ENCODE data around the gene TENM3.
"Not testable (repeated sequence)": the region's sequence is repeated elsewhere in the genome, so short reads cannot be mapped to it uniquely, and the experiment has no call there.

Gene TENM3

DNA sequence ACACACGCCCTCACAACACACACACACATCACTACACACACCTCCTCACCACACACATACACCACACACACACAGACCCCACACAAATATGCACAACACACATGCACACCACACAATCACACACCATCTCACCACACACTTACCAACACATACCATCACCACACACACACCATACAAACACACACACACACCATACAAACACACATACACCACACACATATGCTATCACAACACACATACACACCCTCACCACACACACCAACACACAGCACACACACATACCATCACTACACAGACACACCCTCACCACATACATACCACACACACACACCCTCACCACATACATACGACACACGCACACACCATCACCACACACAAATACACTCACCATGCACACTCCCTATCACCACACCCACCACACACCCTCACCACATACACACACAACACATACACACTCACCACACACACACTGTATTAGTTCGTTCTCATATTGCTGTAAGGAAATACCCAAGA lies 567.0 kb downstream of the TENM3 start:
- no peak for DNase-seq (ENCODE audit: low spot score)

DNA sequence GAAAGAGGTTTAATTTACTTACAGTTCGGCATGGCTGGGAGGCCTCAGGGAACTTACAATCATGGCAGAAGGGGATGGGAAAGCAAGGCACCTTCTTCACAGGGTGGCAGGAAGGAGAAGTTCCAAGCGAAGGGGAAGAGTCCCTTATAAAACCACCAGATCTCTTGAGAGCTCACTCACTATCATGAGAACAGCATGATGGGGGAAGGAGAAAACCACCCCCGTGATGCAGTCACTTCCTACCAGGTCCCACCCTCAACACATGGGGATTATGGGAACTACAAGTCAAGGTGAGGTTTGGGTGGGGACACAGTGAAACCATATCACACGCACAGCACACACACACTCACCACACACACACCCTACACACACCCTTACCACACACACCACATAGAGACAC lies 569.7 kb downstream of the TENM3 start:
- no peak for DNase-seq (ENCODE audit: low spot score)

DNA sequence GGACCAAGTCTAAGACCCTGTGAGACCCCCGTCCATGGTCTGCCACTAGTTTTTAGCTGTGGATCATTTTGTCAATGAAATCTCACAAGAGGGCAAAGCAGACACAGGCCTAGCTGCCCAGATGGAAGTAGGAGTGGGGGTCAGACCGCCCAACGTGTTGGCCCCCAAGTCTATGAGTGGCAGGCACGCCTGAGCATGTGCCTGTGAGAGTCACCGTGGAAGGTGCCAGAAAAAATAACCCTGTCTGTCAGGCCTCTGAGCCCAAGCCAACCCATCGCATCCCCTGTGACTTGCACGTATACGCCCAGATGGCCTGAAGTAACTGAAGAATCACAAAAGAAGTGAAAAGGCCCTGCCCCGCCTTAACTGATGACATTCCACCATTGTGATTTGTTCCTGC lies 570.9 kb downstream of the TENM3 start:
- not testable (repeated sequence) for DNase-seq (ENCODE audit: low spot score)

DNA sequence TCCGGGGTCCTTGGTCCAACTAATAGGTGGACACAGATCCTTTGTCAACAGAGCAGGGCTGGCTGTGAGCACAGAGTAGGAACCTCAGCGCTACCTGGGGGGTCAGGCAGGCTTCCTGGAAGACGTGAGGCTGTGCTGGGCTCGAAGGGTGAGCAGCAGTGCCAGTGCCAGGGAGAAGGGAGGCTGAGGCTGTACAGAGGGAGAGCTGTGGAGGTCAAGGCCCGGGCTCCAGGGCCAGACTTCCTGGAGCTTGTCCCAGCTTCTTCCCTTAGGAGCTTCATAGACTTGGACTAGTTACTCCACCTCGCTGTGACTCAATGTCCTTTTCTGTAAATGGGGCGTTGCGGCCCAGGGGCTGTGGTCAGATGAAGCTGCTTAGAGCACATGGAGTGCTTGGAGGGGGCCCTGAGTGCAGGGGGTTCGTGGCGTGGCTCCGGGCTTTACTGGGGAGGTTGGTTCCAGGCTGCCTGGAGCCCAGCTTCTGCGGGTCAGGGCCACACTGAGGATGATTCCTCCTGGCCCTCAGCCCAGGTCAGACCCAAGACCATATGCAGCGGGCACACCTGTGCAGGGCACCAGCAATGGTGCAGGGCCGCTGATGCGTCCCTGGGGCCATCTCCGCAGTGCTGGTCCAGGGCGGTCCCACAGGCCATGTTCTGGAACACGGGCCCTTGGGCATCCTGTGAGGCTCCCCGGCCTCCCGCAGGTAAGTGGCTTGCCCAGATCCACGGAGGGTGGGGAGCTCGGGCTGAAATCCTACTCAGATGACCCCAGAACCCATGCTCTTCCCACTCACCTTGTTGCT lies 575.9 kb downstream of the TENM3 start:
- no peak for DNase-seq (ENCODE audit: low spot score)

DNA sequence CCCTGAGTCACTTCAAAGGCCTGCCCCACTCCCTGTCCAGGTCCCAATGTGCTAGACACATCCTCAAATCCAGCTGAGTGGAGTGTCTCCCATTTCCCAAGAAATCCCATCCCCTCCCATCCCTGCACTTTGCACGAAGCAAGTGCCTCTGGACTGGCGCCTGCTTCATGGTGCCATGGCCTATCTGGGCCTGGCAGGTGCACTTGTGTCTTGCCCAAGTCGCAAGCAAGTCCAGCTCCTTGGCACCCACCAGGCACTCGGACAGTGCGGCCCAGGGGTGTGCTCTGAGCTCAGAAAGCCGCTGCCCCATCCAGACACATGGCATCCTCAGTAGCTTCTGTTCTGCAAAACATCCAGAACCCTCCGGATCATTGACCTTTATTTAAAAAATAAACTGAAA lies 576.5 kb downstream of the TENM3 start:
- DNase-seq (ENCODE audit: low spot score) = no peak

DNA sequence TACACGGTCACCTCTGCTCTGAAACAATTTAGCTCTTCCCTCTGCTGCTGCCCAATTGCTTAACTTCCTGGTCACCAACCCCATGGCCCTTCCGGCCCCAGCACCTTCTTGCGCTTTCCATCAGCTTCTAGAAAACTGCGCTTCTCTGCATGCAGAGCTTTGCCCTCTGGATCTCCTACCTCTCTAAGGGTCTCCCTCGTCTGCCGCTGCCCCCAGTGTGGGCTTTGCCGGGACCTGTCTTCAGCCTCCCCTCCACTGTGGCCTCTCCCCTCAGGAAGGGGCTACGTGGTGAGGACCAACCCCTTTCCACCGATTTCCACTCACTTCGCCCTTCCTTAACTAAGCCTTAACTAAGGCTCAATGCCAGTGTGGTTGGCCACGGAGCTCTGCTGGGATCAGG lies 579.4 kb downstream of the TENM3 start:
- DNase-seq (ENCODE audit: low spot score) = no peak

DNA sequence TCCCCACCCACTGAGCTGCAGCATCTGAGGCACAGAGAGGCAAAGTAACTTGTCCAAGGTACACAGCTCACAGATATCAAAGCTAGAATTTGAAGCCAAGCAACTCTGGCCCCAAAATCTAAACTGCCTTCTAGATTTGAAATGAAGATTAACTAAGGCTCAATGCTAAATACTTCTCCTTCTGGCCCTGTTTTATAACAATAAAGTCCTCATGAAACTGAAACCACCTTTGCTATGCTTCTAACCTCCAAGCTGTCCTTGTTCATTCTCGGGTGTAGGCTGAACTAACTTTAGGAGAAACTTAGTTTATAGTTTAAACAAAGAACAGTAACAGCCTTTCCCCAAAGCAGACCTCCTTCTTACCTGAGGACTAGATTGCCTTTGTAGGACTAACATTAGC lies 580.4 kb downstream of the TENM3 start:
- no peak for DNase-seq (ENCODE audit: low spot score)

DNA sequence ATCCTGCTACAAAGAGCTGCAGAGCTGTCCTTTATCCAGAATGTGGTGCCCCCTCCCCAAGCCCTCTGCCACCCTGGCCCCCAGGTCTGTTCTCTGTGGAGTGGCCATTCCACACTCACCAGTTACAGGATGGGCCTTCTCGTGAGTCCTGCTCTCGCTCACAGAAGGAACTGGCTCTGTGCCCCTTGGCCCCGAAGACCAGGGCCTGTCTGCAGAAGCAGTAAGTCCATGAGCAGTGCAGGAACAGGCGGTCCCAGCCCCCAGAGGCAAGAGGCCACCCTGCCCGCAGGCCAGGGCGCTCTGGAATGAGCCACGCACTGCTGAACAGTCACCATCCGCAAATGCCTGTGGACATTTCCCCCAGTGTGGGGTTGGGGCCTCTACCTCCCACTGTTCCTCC lies 581.8 kb downstream of the TENM3 start:
- DNase-seq (ENCODE audit: low spot score) = no peak

DNA sequence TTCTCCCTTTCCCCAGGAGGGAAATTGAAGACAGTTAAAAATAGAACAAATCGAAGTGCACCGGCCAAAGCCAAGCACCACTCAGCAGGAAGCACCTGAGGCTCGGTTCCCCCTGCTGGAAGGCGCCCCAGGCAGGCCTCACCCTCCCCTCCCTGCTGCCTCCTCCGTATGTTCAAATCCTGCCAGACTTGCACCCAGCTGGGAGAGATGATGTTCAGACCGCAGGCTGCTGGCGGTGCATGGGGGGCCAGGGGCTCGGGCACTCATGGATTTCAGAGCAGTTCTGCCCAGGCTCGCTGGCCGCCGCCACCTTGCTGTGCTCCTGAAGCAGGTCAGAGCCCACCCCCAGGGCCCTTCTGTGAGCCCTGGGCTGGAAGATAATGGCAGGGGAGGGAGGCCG lies 582.6 kb downstream of the TENM3 start:
- DNase-seq (ENCODE audit: low spot score) = no peak

DNA sequence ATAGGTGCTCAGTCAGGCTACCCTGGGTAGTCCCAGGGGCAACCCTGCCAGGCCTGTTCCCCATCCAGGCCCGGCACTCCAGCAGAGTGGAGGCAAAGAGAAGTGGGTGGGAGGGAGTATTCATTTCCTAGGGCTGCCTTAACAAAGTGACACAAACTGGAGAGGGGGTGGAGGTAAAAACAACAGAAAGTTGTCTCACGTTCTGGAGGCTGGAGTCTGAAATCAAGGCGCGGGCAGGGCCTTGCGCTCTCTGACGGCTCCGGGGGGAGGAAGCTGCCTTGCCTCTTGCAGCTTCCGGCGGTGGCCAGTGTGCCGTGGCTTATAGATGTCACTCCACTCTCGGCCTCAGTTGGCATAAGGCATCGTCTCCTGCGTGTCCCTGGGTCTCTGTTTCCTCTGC lies 583.2 kb downstream of the TENM3 start:
- no peak for DNase-seq (ENCODE audit: low spot score)

DNA sequence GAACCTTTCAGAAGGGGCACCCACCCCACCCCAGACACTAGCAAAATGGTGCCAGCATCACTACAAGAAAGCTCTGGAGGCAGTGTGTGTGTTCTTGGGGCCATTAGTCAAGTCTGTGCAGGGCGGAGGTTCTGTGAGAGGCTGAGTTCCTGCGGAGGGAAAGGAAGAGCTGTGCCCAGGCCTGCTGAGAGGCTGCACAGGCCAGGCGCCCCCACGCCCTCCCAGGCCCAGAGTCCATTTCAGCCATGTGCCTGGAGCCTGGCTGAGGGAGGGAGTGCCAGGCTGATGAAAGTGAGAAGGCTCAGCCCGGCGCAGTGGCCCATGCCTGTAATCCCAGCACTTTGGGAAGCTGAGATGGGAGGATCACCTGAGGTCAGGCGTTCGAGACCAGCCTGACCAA lies 584.0 kb downstream of the TENM3 start:
- no peak for DNase-seq (ENCODE audit: low spot score)

DNA sequence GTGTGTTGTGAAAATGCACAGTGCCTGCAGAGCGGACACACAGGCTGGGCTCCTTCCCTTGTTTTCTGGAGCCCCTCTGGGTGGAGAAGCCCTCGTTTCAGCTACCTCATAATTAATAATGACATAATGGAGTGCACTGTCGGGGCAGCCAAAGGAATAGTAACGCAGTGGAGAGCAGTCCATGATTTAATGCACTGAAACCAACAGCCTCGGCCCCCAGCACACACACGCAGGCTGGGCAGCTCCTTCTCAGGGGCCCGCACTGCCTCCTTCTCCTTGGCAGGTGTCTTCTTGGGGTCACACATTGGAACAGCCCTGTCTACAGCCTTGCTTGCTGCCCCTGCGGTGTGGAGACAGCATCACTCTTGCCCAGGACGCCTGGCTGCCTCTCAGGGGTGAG lies 584.8 kb downstream of the TENM3 start:
- DNase-seq (ENCODE audit: low spot score) = no peak

DNA sequence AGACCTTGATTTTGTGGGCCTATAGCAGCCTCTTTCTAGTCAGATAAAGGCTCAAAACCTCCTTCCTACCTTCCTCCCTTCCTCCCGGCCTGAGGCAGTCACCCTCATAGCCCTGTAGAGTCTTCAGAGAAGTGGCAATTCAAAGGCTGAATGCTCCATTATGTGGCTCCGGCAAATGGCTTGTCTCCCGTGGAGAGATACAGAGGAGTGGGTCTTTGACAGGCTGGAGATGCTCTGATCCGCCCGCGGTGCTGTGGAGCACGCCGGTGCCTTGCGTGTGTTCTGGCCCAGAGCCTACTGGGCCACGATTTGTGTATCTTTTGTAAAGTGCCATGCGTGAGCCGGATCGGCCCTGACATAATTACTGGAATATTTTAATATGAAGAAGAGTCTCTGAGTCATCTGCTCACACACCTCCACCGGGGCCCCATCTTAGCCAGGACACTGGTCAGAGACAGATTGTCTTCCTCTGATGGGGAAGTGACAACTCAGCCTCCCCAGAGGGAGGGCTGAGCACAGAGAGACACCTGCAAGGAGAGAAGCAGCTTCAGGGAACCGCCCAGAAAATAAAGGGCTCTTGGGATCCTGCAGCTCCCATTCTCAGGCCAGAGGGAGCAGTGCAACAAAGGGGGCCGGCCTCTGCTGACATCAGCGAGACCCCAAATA lies 585.3 kb downstream of the TENM3 start:
- no peak for DNase-seq (ENCODE audit: low spot score)

DNA sequence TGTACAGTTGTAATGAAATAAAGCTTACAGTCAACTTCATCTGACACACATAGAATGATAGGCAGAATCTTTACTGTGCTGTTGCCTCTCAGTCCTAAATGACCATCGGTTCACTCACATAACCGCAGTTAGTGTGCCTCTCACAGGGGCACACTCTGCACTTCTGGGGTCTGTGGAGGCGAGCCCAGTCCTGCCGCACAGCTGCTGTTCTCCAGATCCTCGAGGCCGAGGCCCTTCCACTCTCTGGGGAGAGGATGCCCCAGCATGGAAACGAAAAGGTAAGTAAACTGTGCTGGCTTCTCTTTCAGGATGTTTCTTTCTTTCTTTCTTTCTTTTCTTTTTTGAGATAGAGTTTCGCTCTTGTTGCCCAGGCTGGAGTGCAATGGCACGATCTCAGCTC lies 586.0 kb downstream of the TENM3 start:
- no peak for DNase-seq (ENCODE audit: low spot score)

DNA sequence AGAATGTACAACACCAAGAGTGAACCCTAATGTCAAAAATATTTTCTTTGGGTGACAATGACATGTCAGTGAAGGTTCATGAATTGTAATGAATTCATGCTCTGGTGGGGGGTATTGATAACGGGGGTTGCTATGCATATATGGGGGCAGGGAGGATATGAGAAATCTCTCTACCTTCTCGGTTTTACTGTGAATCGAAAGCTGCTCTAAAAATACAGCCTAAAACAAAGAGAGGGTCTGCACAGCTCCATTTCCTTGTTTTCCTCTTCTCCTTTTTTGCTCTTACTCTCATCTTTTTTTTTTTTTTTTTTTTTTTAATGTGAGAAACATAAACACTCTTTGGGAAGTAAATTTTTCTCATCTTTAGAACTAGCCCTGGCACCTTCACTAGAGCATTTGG lies 588.2 kb downstream of the TENM3 start:
- DNase-seq (ENCODE audit: low spot score) = no peak

DNA sequence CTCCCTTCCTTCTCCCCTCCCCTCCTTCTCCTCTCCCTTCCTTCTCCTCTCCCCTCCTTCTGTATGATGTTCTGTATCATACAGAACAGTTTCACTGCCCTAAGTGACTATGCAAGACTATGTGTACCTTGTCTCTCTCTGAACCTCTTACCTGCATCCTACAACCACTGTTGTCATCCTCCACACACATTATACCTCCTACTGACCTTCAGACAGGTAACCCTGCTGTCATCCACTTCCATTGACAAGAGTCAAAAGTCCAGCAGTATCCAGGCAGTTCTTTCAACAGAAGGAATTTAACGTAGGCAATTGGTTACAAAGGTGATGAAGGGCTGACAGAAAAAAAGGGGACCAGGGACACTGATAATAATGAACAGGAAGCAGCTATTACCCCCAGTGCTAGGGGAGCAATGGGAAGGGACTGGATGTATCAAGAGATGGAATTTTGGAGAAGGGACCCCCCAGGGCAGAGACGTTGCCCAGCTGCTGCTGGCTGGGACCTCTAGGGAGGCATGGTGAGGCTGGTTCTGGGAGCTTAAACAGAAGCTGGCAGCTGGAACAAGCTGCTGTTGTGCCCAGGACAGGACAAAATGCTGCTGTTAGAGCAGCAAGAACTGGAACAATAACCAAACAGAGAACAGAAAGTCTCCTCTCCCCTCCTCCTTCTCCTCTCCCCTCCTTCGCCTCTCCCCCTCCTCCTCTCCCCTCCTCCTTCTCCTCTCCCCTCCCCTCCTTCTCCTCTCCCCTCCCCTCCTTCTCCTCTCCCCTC lies 589.3 kb downstream of the TENM3 start:
- DNase-seq (ENCODE audit: low spot score) = no peak

DNA sequence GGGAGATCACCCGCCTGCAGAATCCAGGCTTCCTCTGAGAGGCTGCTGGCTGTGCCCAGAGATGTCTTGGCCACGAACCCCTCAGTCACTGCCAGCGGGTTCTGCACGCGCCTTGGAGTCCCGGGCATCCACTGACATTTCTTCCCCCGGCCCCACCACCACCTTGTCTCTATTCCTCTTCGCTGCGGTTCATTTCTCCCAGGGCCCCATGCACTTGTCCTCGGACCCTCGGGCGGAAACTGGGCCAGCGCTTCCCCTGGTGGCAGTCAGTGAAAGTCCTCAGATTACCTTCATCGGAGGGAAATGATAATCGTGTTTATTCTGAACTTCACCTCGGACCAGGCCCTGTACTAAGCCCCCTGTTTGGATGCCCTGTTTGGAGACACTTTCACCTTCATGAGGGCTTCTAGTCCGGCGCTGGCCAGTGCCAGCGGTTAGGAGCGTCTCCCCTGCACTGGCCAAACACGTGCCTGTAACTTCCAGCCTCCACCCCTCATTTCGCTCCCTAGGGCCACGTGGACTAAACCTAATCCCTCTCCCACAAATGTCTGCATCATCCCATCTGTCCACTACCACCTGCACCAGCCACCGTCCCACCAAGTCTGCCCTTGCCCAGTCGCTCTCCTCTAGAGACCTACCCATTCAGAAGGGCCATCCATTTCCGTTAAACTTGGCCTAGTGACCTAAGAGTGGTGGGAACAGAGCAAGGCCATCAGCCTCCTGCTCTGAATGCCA lies 592.0 kb downstream of the TENM3 start:
- DNase-seq (ENCODE audit: low spot score) = no peak

DNA sequence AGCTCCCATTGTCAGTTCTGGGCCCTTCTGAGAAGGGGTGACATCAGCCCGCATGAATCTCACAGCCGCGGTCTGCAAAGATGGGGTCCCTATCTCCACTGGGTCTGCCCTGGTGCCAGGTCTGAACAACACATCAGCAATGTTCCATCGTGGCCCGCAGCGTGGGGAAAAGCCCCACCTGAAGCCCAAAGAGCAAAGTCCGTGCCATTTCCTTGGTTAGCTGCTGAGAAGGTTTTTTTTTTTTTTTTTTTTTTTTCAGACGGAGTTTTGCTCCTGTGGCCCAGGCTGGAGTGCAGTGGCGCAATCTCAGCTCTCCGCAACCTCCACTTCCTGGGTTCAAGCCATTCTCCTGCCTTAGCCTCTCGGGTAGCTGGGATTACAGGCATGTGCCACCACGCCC lies 594.6 kb downstream of the TENM3 start:
- no peak for DNase-seq (ENCODE audit: low spot score)

DNA sequence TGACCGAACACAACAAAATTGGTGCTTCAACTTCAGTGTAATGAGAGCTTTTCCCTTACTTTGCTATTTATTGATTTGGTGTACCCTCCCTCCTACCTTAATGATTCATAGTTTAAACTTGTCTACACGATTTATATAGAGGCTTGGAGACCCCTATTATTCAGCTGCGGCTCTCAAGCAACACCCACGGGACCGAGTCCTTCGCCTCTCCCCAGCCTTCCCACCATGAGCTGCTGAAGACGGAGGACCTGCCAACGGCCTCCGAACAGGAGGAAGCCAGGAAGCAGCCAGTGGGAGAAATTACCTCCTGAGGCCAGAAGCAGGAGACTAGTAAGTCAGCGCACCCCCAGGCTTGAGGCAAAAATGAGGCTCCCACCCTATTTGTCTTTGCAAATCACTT lies 595.3 kb downstream of the TENM3 start:
- no peak for DNase-seq (ENCODE audit: low spot score)

DNA sequence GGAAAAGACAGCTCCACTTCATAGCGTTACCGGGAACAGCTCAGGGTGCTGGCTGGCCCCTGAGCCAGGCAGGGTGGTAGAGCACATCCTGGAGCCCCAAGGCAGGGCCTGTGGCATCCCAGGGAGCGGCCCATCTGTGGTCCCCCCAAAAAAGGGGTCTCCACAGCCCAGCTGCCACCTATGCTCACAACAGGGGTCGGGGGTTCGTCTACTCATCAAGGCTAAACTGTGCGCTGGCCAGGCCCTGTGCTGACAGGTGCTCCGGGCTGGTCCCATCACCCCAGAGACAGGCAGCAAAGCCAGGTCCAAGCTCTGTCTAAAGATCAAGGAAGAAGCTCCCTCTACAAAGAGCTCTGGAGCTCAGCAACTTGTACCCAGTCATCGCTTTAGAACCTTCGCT lies 596.1 kb downstream of the TENM3 start:
- no peak for DNase-seq (ENCODE audit: low spot score)

DNA sequence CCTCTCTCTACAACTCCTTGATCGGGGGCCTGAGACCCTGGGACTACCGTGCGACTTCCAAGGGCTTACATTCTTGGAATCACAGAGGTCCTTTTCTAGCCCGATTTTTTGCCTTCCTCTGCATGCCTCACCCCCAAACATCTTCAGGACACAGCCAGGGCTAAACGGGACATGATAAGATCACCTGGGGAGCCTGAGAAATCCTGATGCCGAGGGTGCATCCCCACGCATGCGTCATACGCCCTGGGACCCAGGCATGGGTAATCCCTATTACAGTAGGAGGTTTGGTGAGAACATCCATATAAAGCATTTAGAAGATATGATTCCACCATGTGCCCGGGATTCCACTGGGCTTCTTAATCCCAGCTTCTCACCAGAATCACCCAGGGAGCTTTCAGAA lies 596.9 kb downstream of the TENM3 start:
- DNase-seq (ENCODE audit: low spot score) = no peak

DNA sequence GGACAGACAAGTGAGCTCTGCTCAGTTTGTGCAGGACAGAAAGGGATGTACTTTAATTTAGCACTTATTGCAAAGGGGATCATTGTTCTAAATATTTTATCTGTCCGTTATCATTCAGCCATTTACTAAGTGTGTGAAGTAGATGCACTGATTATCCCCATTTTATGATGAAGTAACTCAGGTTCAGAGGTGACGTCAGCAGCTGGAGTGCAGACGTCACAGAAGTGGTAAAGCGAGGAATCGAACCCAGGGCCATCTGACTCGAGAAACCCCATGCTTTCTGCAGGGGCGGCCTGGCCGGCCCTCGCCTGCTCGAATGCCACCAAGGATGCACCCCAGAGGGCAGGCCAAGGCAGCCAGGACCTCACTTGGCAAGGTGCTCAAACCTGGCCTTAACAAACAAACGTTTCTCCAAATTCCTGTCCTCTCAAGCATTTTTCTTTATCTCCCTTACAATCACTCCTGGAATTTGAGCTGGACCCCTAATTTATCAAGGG lies 599.0 kb downstream of the TENM3 start:
- DNase-seq (ENCODE audit: low spot score) = no peak

Data from NAMALWA (cell line).